ENCODE data around the gene CPD. TPM values are rescaled to one million over a fixed set of nuclear protein-coding genes. Genes with fewer than 3 reads are reported as not detected.

The CPD gene
- total RNA-seq, result 308 and 458 TPM in 2 replicates

GRCh38 chr17:30378825-30379302 is at the start of gene CPD:
Gene CPD (plus strand): TSS chr17:30378927. CDS start chr17:30378981, 54 bp downstream.

GRCh38 chr17:30333503-30334360 is 45.0 kb upstream of the CPD start, which contains the start of gene TMIGD1:
Gene TMIGD1 (minus strand): TSS chr17:30334057. CDS start chr17:30332133, 1,924 bp downstream.

GRCh38 chr17:30477083-30477773 is 98.5 kb downstream of the CPD start, which contains the start of gene GOSR1:
Gene GOSR1 (plus strand): TSS chr17:30477408. CDS start chr17:30477434, 26 bp downstream.

Other genes with a start within 250 kb of the CPD start
- gene SLC6A4, start 143.2 kb upstream of the CPD start, total RNA-seq, result 0.06 and 0.15 TPM in 2 replicates
- 33.2 and 33.8 TPM in 2 replicates for gene BLMH, start 87.0 kb upstream of the CPD start, total RNA-seq
- not detected in 2 replicates for gene TMIGD1, start 44.9 kb upstream of the CPD start, total RNA-seq
- 32.0 and 36.3 TPM in 2 replicates for gene GOSR1, start 98.5 kb downstream of the CPD start, total RNA-seq

Measured in cardiac ventricle fibroblast (primary cell).